NB4 (cell line): ENCODE data around the gene LRFN2.

ENCODE experiments used
- POLR2A ChIP-seq: IDR thresholded peaks from 2 replicates; pipeline ENCODE4 v1.6.1; 2011; ENCODE audit warnings: mild to moderate bottlenecking; ENCODE audit not compliant: insufficient read length; ENCODE audit errors: extremely low read depth
- TF ChIP-seq, protein P1 (sequence below): IDR thresholded peaks from one replicate; pipeline ENCODE4 v1.5.1; 2012; ENCODE audit warnings: low read depth, low read length

DNA sequence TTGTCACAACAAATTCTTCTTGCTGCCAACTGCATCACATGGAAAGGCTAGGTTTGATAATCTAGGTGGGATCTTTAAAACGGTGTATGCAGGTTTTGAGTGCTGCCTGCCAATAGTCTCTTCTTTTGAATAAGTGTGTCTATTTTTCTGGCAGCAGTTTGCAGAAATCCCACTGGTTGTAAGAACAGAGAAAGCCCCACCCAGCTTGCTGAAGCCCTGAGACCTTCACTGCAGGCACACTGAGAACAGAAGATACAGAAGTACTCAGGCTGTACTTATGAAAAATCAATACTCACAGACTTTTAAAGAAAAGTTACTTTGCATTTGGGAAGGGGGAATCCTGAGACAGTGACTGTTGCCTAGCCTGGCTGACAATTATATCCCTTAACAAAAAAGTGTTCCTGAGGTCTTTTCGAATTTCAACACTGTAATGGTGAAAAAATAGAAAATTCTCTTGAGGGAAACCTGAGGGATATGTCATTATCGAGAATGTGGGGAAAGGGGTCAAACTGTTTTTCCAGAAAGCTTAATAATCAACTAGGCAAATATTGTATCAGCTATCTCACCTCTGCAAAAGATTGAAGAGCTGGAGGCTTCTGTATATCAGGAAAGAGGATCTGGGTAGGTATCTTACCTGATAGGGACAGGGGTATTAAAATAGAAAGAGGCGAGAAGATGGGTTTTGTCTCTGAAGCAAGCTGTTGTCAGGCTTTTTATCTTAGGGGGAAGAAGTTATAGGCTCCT lies 199.9 kb downstream of the LRFN2 start:
- no peak for TF ChIP-seq POLR2A
- TF ChIP-seq, protein P1, sequence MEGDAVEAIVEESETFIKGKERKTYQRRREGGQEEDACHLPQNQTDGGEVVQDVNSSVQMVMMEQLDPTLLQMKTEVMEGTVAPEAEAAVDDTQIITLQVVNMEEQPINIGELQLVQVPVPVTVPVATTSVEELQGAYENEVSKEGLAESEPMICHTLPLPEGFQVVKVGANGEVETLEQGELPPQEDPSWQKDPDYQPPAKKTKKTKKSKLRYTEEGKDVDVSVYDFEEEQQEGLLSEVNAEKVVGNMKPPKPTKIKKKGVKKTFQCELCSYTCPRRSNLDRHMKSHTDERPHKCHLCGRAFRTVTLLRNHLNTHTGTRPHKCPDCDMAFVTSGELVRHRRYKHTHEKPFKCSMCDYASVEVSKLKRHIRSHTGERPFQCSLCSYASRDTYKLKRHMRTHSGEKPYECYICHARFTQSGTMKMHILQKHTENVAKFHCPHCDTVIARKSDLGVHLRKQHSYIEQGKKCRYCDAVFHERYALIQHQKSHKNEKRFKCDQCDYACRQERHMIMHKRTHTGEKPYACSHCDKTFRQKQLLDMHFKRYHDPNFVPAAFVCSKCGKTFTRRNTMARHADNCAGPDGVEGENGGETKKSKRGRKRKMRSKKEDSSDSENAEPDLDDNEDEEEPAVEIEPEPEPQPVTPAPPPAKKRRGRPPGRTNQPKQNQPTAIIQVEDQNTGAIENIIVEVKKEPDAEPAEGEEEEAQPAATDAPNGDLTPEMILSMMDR = no peak
